HG02852 (cell line): ENCODE data around the gene RAD52.
"Not testable (repeated sequence)": the region's sequence is repeated elsewhere in the genome, so short reads cannot be mapped to it uniquely, and the experiment has no call there.

ENCODE experiments used
- ATAC-seq: cut with Tn5 transposase; IDR thresholded peaks from one replicate; pipeline ENCODE4 v1.9.1; 2021; ENCODE audit warnings: mild to moderate bottlenecking, moderate library complexity; ENCODE audit not compliant: unreplicated experiment

The RAD52 gene

GRCh38 chr12:968545-968944 lies 19.1 kb upstream of the RAD52 start:
- ATAC-seq = no peak

- ATAC-seq = no peak
Observed at GRCh38 chr12:967641-968040, 18.1 kb upstream of the RAD52 start.

GRCh38 chr12:966724-967123 lies 17.2 kb upstream of the RAD52 start:
- no peak for ATAC-seq

GRCh38 chr12:958588-959123 lies 9.2 kb upstream of the RAD52 start:
- peak; percentile 54 for ATAC-seq

- no peak for ATAC-seq
Observed at GRCh38 chr12:955939-956338, 6.4 kb upstream of the RAD52 start.

- ATAC-seq = no peak
Observed at GRCh38 chr12:954741-955140, 5.2 kb upstream of the RAD52 start.

- ATAC-seq = no peak
Observed at GRCh38 chr12:953776-954175, 4.3 kb upstream of the RAD52 start.

- ATAC-seq = no peak
Observed at GRCh38 chr12:951176-951575, 1.7 kb upstream of the RAD52 start.

GRCh38 chr12:948238-948637 lies 1.3 kb downstream of the RAD52 start:
- ATAC-seq = no peak

- ATAC-seq = no peak
Observed at GRCh38 chr12:946631-947030, 2.9 kb downstream of the RAD52 start.

GRCh38 chr12:946212-946611 lies 3.3 kb downstream of the RAD52 start:
- ATAC-seq = no peak

- ATAC-seq = no peak
Observed at GRCh38 chr12:944211-944610, 5.3 kb downstream of the RAD52 start.

- ATAC-seq = no peak
Observed at GRCh38 chr12:943051-943450, 6.4 kb downstream of the RAD52 start.

- ATAC-seq = no peak
Observed at GRCh38 chr12:938810-939209, 10.7 kb downstream of the RAD52 start.

GRCh38 chr12:936377-937345 lies 12.8 kb downstream of the RAD52 start:
- no peak for ATAC-seq

- not testable (repeated sequence) for ATAC-seq
Observed at GRCh38 chr12:935891-936290, 13.6 kb downstream of the RAD52 start.

- ATAC-seq = no peak
Observed at GRCh38 chr12:931591-931990, 17.9 kb downstream of the RAD52 start.

- no peak for ATAC-seq
Observed at GRCh38 chr12:931060-931459, 18.4 kb downstream of the RAD52 start.

- ATAC-seq = no peak
Observed at GRCh38 chr12:926641-927040, 22.9 kb downstream of the RAD52 start.

GRCh38 chr12:922285-922684 lies 27.2 kb downstream of the RAD52 start:
- ATAC-seq = no peak

GRCh38 chr12:920676-921075 lies 28.8 kb downstream of the RAD52 start:
- no peak for ATAC-seq

- ATAC-seq = no peak
Observed at GRCh38 chr12:916712-917445, 32.6 kb downstream of the RAD52 start.
